AG09309 (cell line): ENCODE data around the gene STK38L.

Source experiments
- DNase-seq: peaks from one replicate; pipeline ENCODE4 v3.0.0-alpha.2; 2010; ENCODE audit warnings: low read depth
- H3K4me3 ChIP-seq: 2 replicates; pipeline ENCODE4 v1.5.1; 2011; ENCODE audit warnings: mild to moderate bottlenecking, low read depth, low read length, moderate library complexity; ENCODE audit not compliant: control insufficient read depth
- TF ChIP-seq, protein P1 (sequence below): IDR thresholded peaks from 2 replicates; pipeline ENCODE4 v1.5.1; 2011; ENCODE audit warnings: mild to moderate bottlenecking, low read depth, low read length, inconsistent platforms; ENCODE audit not compliant: insufficient read depth, control insufficient read depth; ENCODE audit errors: missing control alignments

Gene STK38L

DNA sequence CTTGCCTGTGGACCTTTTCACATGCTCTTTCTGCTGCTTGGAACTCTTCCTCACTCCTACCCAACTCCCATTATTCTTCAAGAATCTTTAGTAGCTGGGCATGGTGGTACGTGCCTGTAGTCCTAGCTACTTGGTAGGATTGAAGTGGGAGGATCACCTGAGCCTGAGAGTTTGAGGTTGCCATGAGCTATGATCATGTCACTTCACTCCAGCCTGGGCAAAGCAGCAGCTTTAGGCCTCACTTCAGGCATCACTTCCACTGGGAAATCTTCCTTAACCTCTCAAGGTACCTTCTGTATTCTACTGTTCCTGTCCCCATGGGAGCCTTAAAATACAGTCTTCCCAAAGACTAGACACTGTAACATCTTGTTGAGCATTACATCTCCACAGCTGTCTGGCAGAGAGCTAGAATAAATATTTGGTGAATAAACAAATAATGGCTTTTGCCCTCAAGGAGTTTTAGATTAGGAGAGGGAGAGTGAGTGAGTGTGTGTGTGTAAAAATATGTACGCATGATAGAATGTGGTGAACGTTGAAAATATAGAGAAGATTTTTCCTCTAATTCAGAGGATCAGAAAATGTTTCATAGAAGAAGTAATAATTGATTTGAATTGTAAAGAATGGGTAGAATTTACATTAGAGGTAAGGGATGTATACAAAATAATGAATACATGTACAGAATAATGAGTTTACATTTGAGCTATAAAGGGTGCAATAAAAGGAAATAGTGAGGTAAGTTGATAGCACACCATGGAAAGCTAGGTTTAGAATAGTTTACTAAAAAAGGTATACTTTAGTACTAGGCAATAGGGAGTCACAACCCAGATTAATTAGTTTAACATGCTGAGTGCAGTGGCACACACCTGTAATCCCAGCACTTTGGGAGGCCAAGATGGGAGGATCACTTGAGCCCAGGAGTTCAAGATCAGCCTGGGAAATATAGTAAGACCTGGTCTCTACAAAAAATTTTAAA lies 59.3 kb downstream of the STK38L start:
- DNase-seq: no peak
- TF ChIP-seq, protein P1, sequence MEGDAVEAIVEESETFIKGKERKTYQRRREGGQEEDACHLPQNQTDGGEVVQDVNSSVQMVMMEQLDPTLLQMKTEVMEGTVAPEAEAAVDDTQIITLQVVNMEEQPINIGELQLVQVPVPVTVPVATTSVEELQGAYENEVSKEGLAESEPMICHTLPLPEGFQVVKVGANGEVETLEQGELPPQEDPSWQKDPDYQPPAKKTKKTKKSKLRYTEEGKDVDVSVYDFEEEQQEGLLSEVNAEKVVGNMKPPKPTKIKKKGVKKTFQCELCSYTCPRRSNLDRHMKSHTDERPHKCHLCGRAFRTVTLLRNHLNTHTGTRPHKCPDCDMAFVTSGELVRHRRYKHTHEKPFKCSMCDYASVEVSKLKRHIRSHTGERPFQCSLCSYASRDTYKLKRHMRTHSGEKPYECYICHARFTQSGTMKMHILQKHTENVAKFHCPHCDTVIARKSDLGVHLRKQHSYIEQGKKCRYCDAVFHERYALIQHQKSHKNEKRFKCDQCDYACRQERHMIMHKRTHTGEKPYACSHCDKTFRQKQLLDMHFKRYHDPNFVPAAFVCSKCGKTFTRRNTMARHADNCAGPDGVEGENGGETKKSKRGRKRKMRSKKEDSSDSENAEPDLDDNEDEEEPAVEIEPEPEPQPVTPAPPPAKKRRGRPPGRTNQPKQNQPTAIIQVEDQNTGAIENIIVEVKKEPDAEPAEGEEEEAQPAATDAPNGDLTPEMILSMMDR: no peak
- H3K4me3 ChIP-seq: no peak overlapping the region

DNA sequence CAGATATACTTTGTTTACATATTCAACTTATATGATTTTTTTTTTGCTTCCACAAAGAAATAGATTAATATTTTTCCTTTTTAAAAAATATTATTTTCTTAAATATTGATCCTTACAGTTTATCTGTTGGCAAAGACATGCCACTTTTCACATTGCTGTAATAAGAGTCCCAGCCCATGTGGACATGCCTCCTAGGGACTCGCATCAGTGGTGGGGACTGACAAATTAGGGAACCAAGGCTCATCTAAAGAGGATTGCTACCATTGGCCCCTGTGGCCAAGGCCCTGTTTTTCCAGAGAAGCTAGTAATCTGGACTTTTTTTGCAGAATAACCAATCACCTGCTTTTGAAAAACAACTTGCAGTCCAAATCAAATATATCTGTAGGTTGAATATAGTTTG lies 60.8 kb downstream of the STK38L start:
- no peak overlapping the region for H3K4me3 ChIP-seq
- DNase-seq: no peak
- TF ChIP-seq, protein P1: no peak

DNA sequence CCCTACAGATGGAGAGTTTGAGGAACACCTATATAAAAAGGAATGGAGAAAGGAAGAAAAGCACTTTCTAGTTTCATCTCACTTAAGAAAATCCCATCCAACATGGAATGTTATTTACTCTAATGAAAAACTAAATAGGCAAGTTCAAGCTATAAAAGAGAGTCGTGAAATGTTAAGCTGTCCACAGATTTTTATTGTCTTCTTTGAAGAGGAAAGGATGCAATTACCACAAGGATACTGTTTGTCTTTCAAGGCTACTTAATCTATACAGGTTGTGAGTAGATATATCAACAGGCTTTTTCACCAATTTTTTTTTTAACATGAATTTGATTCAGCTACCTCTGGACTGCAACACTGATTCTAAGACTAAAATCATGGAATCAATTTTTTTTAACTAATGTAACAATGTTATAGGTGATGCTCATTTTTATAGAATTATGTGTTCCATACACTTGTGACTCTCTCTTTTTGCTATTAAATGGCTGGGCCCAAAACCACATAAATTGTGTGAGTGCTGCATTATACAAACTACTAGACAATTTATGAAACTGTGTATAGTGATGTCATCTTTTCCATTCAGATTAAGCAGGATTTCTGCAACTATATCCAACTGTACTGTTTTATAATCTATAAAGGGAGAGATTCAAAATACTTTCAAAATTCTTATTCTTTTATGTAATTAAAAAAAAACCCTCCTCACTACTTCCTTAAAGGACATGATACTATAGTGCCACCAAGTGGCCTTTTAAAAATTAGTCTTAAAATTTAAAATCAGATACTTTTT lies 61.8 kb downstream of the STK38L start:
- H3K4me3 ChIP-seq: no peak overlapping the region
- peak; percentile 24 for DNase-seq
- TF ChIP-seq, protein P1: peak; percentile 28

DNA sequence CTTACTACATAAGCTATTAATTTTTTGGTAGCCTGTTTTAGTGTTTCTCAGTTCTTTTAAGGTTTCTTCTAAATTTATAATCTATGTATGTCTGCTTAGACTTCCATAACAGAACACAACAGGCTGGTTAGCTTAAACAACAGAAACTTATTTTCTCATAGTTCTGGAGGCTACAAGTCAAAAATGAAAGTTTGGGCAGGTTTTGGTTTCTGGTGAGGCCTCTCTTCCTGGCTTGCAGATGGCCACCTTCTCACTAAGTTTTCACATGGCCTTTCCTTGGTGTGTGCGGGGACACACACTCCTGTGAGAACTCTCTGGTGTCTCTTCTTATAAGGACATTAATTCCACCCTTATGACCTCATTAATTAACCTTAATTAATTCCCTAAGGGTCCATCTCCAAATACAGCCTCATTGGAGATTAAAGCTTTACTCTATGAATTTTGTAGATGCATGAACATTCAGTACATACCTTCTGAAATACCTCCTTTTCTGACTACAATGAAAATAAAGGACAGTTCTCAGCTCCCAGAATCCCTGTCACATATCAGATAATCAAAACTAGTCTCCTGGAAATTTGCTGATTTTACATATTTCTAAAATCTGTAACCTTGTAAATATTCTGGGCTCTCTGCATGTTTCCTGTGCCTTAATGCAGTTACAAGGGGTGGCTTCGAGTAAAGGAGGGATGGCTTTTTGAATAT lies 65.4 kb downstream of the STK38L start:
- TF ChIP-seq, protein P1: no peak
- no peak for DNase-seq
- no peak overlapping the region for H3K4me3 ChIP-seq

DNA sequence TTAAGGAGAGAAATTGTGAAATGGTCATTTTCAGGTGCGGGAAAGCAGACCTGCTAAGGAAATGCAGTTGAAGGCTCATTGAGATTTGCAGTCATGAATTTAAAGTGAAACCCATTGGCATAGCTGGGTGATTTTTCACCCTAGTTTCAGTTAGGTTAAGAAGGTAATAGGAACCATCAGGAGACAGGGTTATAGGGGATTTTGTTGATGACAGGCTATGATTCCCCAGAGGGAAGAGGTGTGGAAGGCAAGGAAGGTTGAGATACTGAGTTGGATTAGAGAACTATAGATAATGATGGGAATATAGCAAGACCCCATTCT lies 65.9 kb downstream of the STK38L start:
- DNase-seq: no peak

DNA sequence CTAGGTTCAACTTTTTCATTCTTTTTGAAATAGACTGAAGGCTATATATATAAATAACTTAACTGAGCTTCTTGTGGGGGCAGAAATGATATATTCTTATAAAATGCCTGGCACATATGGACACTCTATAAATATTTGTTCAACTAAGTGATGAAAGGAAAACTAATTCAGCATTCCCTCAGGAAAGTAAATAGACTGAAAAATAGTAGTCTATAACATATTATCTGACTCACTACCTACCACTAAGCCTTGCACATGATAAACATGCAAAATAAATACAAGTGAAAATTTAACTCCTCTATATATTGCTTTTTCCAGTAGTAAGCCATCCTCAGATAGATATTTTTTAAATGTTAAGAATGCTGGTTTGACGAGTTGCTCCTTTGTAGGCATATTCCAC lies 72.9 kb downstream of the STK38L start:
- TF ChIP-seq, protein P1: no peak
- H3K4me3 ChIP-seq: no peak overlapping the region
- DNase-seq: no peak

More for the DNA sequence above, 65.9 kb downstream of the STK38L start:
- H3K4me3 ChIP-seq: no peak overlapping the region
- TF ChIP-seq, protein P1: no peak
